Measurements from ENCODE around the gene CAMSAP2. TPM values are rescaled to one million over a fixed set of nuclear protein-coding genes. Genes with fewer than 3 reads are reported as not detected.

Gene CAMSAP2
- total and polyA plus RNA-seq, 10 of the 15 experiments (the other 5 are each of a cell fraction or from before 2014, with no cell fraction given) = 3.9 to 19.8 (median 8.0) TPM

- TF ChIP-seq MEF2A (IDR thresholded peaks at IDR 0.05; ENCODE audit: insufficient read depth, low read depth, low read length) (no peak), STAT3 (IDR thresholded peaks at IDR 0.05; ENCODE audit: low read depth, low read length) (no peak), RUNX3 (IDR thresholded peaks at IDR 0.05; ENCODE audit: low read length) (peak; percentile 78), BMI1 (IDR thresholded peaks at IDR 0.05; ENCODE audit: borderline replicate concordance) (0 out of 2 replicates have a peak, but pooled peaks have one; percentile 34), ZBTB11 (CRISPR knock-in tag; IDR thresholded peaks at IDR 0.05) (no peak), IKZF2 (IDR thresholded peaks at IDR 0.05) (peak; percentile 70 to 84), NFYA (IDR thresholded peaks at IDR 0.05; ENCODE audit: borderline replicate concordance, low read depth, low read length) (no peak), MTA3 (IDR thresholded peaks at IDR 0.05; ENCODE audit: borderline replicate concordance, low read length) (0 out of 2 replicates have a peak, but pooled peaks have one; percentile 78), GABPA (IDR thresholded peaks at IDR 0.05; ENCODE audit: low read depth) (no peak), SKIL (IDR thresholded peaks at IDR 0.05; ENCODE audit: low read depth, poor library complexity, severe bottlenecking) (peak; percentile 96), TBL1XR1 (IDR thresholded peaks at IDR 0.05; ENCODE audit: low read depth, low read length) (peak; percentile 59; the same call in 1 of the 2 replicates), NR2C1 (IDR thresholded peaks at IDR 0.05) (no peak), SMAD1 (IDR thresholded peaks at IDR 0.05; ENCODE audit: low read depth, partially characterized antibody) (no peak), BHLHE40 (IDR thresholded peaks at IDR 0.05; ENCODE audit: borderline replicate concordance in 1 of 2, low read depth in 2 of 2, low read length in 1 of 2) (peak in 1 of 2 experiments; percentile 58; a peak in 3 of 4 replicates), TCF12 (IDR thresholded peaks at IDR 0.05; ENCODE audit: low read depth, low read length) (peak; percentile 72), POU2F2 (IDR thresholded peaks at IDR 0.05; ENCODE audit: borderline replicate concordance, low read depth, low read length) (peak; percentile 59; the same call in 1 of the 3 replicates), EED (IDR thresholded peaks at IDR 0.05; ENCODE audit: low read depth) (peak; percentile 94), USF1 (IDR thresholded peaks at IDR 0.05; ENCODE audit: borderline replicate concordance, extremely low read length, insufficient read depth, low read depth, low read length) (no peak), MTA2 (IDR thresholded peaks at IDR 0.05; ENCODE audit: low read depth) (peak; percentile 77), CBFB (IDR thresholded peaks at IDR 0.05; ENCODE audit: low read depth) (no peak)
Observed at GRCh38 chr1:200877839-200878551, 139.3 kb downstream of the CAMSAP2 start (continued).

All from GM12878 (cell line).